Measurements from ENCODE around the gene ZBTB49.

ZBTB49 gene

GRCh38 chr4:4356106-4357041 is 66.3 kb downstream of the ZBTB49 start:
- TF ChIP-seq CTCF (IDR thresholded peaks at IDR 0.05), result no peak

GRCh38 chr4:4358093-4358854 is 68.2 kb downstream of the ZBTB49 start:
- TF ChIP-seq CTCF (IDR thresholded peaks at IDR 0.05), result no peak

- no peak for TF ChIP-seq CTCF (IDR thresholded peaks at IDR 0.05)
Measured at GRCh38 chr4:4361883-4362282, 71.8 kb downstream of the ZBTB49 start.

GRCh38 chr4:4362991-4363697 is 73.1 kb downstream of the ZBTB49 start:
- TF ChIP-seq CTCF (IDR thresholded peaks at IDR 0.05), result no peak

- TF ChIP-seq CTCF (IDR thresholded peaks at IDR 0.05), result no peak
Measured at GRCh38 chr4:4364061-4364460, 74.0 kb downstream of the ZBTB49 start.

- no peak for TF ChIP-seq CTCF (IDR thresholded peaks at IDR 0.05)
Measured at GRCh38 chr4:4364486-4365208, 74.6 kb downstream of the ZBTB49 start.
